ENCODE measurements around the gene TEX26.

The TEX26 gene

DNA sequence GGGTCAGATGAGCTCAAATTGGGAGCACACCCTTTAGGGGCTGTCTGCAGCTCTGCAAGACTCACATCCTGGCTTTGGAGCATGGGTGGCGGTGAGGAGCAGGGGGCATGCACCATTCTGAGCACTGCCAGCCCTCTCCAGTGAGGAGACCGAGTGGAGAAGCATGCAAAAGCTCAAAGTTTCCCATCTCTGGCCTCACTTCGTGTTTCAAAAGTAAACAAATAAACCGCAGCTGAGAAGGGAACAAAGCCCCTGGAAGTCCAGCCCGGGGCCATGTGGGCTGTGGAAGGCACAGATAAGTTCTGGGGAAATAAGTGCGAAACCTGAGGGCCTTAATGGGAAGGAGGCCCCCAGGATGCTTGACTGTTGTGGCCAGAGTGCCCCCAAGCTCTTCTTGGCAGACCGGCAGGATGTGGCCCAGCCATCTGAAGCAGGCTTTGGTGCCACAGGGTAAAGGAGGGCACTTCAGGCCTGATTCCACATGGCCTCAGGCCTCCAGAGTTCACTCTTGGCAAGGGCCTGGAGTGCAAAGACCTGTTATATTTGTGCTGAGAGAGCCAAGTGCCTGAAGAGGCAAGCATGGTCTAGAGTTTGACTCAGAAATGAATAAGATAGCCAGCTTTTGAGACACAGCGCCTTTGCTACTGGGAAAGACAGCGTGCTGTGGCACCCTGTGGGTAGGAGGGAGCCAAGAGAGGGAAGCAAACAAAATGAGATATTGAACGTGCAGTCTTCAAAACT, 25.2 kb upstream of the TEX26 start:
- ATAC-seq (ENCODE audit: low read depth) (no peak), DNase-seq (ENCODE audit: low spot score) (no peak)
- Histone ChIP-seq H3K4me1 (ENCODE audit: insufficient read depth, poor library complexity, severe bottlenecking) (no peaks in the 10 kb centered on the region), H3K9me3 (ENCODE audit: severe bottlenecking) (no peaks in the 10 kb centered on the region), H3K27me3 (ENCODE audit: insufficient read depth, poor library complexity, severe bottlenecking) (no peaks in the 10 kb centered on the region), H3K4me3 (ENCODE audit: severe bottlenecking) (no peak overlapping the region), H3K27ac (ENCODE audit: poor library complexity, severe bottlenecking) (no peak overlapping the region), H3K36me3 (ENCODE audit: low read depth) (no peaks in the 10 kb centered on the region)
- TF ChIP-seq, protein P1, sequence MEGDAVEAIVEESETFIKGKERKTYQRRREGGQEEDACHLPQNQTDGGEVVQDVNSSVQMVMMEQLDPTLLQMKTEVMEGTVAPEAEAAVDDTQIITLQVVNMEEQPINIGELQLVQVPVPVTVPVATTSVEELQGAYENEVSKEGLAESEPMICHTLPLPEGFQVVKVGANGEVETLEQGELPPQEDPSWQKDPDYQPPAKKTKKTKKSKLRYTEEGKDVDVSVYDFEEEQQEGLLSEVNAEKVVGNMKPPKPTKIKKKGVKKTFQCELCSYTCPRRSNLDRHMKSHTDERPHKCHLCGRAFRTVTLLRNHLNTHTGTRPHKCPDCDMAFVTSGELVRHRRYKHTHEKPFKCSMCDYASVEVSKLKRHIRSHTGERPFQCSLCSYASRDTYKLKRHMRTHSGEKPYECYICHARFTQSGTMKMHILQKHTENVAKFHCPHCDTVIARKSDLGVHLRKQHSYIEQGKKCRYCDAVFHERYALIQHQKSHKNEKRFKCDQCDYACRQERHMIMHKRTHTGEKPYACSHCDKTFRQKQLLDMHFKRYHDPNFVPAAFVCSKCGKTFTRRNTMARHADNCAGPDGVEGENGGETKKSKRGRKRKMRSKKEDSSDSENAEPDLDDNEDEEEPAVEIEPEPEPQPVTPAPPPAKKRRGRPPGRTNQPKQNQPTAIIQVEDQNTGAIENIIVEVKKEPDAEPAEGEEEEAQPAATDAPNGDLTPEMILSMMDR (IDR thresholded peaks at IDR 0.05; ENCODE audit: poor library complexity, severe bottlenecking): no peak

DNA sequence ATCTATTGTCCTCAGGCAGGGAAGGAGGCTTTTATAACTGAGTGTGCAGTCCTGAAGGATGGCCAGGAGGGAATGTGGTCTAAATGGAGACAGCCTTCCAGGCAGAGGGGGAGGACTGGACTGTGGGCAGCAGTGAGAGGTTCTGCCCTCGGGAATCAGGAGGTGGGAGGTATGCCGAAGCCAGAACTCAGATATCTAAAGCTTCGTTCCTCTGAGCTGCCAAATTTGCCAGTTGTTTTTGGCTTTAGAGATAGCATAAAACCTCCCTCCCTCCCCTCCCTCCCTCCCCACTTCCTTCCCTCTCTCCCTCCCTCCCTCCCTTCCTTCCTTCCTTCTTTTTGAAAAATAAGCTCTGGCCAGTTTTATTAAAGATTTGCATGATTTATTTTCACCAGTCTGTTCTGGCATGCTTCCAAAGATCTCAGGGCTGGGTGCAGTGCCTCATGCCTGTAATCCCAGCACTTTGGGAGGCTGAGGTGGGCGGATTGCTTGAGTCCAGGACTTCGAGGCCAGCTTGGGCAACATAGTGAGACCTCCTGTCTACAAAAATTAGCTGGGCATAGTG, 24.0 kb upstream of the TEX26 start:
- ATAC-seq (ENCODE audit: low read depth): no peak
- TF ChIP-seq, protein P1 (IDR thresholded peaks at IDR 0.05; ENCODE audit: poor library complexity, severe bottlenecking): no peak
- no peaks in the 10 kb centered on the region for H3K9me3 ChIP-seq (ENCODE audit: severe bottlenecking)
- no peaks in the 10 kb centered on the region for H3K4me1 ChIP-seq (ENCODE audit: insufficient read depth, poor library complexity, severe bottlenecking)
- DNase-seq (ENCODE audit: low spot score): no peak
- H3K27me3 ChIP-seq (ENCODE audit: insufficient read depth, poor library complexity, severe bottlenecking): no peaks in the 10 kb centered on the region
- no peak overlapping the region for H3K4me3 ChIP-seq (ENCODE audit: severe bottlenecking)
- H3K36me3 ChIP-seq (ENCODE audit: low read depth): no peaks in the 10 kb centered on the region
- no peak overlapping the region for H3K27ac ChIP-seq (ENCODE audit: poor library complexity, severe bottlenecking)

DNA sequence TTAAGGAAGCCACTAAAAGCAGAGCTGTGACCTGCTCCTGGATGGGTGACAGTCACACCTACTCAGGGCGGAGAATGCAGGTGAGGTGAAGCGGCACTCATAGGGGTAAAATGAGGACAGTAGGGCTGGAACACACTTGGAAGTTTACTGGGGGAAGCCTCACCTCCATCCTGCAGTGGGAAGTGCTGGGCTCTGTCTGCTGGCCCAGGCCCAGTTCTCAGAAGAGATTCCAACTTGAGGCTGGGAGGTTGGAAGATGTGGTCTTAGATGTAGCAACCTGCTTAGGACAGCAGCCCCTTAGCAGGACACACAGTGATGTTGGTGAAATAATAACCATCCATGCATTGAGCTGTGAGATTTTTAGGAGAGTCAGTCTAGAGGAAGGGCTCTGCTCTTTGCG, 21.8 kb upstream of the TEX26 start:
- no peak overlapping the region for H3K4me3 ChIP-seq (ENCODE audit: severe bottlenecking)
- H3K9me3 ChIP-seq (ENCODE audit: severe bottlenecking): no peaks in the 10 kb centered on the region
- no peaks in the 10 kb centered on the region for H3K4me1 ChIP-seq (ENCODE audit: insufficient read depth, poor library complexity, severe bottlenecking)
- H3K27ac ChIP-seq (ENCODE audit: poor library complexity, severe bottlenecking): no peak overlapping the region
- TF ChIP-seq, protein P1 (IDR thresholded peaks at IDR 0.05; ENCODE audit: poor library complexity, severe bottlenecking): no peak
- no peaks in the 10 kb centered on the region for H3K27me3 ChIP-seq (ENCODE audit: insufficient read depth, poor library complexity, severe bottlenecking)
- no peak for DNase-seq (ENCODE audit: low spot score)
- H3K36me3 ChIP-seq (ENCODE audit: low read depth): no peaks in the 10 kb centered on the region
- ATAC-seq (ENCODE audit: low read depth): no peak

DNA sequence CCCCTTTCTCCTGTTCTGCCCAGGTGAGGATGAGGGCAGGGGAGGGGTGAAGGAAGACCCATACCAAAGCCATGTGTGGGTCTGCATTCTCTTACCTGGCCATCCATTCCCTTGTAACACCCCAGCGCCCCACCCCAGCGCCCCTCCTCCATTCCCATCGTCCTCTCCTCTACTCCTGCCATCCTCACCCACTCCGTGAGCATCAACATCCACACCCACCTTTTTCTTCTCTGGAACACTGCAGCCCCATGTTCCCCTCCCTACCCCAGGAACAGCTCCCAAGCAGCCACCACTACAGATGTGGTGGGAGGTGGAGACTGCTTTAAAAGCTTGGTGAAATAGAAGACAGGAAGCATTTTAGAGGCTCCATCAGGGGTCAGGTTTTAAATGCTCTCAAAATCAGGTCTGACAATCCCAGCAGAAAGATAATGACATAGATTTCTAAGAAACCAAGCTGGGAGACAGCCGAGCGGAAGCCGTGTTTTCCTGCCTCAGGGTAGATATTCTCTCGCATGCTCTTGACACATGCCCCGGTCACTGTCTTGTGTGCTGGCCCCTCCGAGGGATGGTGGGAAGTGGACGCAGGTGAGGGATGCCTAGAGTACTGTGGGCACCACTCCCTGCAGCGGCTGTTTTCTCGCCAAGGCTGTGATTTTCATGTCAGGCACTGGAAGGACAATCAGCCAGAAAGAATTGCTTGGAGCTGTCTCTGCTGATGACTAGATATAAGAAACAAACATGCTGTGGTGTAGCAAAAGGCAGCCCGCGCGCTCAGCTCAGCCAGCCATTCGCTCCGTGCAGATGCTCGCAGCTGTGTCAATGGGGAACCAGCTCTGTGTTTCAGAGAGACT, 16.5 kb upstream of the TEX26 start:
- Histone ChIP-seq H3K4me3 (ENCODE audit: severe bottlenecking) (no peak overlapping the region), H3K27ac (ENCODE audit: poor library complexity, severe bottlenecking) (no peak overlapping the region)
- ATAC-seq (ENCODE audit: low read depth): no peak

More for the DNA sequence above, 16.5 kb upstream of the TEX26 start:
- Histone ChIP-seq H3K4me1 (ENCODE audit: insufficient read depth, poor library complexity, severe bottlenecking) (peaks cover 5% of the 10 kb centered on the region), H3K9me3 (ENCODE audit: severe bottlenecking) (no peaks in the 10 kb centered on the region), H3K27me3 (ENCODE audit: insufficient read depth, poor library complexity, severe bottlenecking) (no peaks in the 10 kb centered on the region), H3K36me3 (ENCODE audit: low read depth) (no peaks in the 10 kb centered on the region)
- TF ChIP-seq, protein P1 (IDR thresholded peaks at IDR 0.05; ENCODE audit: poor library complexity, severe bottlenecking): no peak
- no peak for DNase-seq (ENCODE audit: low spot score)

Data from RWPE2 (cell line).